Nephron (organoid): ENCODE measurements around the gene APOBEC3G.
"Not testable (repeated sequence)": the region's sequence is repeated elsewhere in the genome, so short reads cannot be mapped to it uniquely, and the experiment has no call there.

ENCODE experiments used
- H3K27ac Mint-ChIP-seq, 3 experiments: 2 replicates each; pipeline ENCODE4 v1.8.0; 2020; ENCODE audit warnings: mixed read lengths in 3 of 3, mild to moderate bottlenecking in 2 of 3, moderate library complexity in 1 of 3
- H3K27me3 Mint-ChIP-seq: 2 replicates; pipeline ENCODE4 v1.8.0; 2021; ENCODE audit warnings: low read depth, mild to moderate bottlenecking, moderate library complexity, mixed read lengths
- H3K36me3 Mint-ChIP-seq: 2 replicates; pipeline ENCODE4 v1.8.0; 2020; ENCODE audit warnings: low read depth, mixed read lengths
- H3K4me1 Mint-ChIP-seq: 2 replicates; pipeline ENCODE4 v1.8.0; 2020; ENCODE audit warnings: mixed read lengths
- H3K4me3 Mint-ChIP-seq, 3 experiments: 2 replicates each; pipeline ENCODE4 v1.8.0; 2020; ENCODE audit warnings: mild to moderate bottlenecking in 3 of 3, mixed read lengths in 3 of 3, moderate library complexity in 2 of 3
- H3K9me3 Mint-ChIP-seq: 2 replicates; pipeline ENCODE4 v1.8.0; 2020; ENCODE audit warnings: mixed read lengths
- TF ChIP-seq, protein P1 (sequence below), 3 experiments: fragments of 200-600 bp; sonication (generic); IDR thresholded peaks; one replicate each; pipeline ENCODE4 v1.5.0; 2021; ENCODE audit warnings: antibody characterized with exemption in 3 of 3; ENCODE audit not compliant: unreplicated experiment in 3 of 3

Gene APOBEC3G

DNA sequence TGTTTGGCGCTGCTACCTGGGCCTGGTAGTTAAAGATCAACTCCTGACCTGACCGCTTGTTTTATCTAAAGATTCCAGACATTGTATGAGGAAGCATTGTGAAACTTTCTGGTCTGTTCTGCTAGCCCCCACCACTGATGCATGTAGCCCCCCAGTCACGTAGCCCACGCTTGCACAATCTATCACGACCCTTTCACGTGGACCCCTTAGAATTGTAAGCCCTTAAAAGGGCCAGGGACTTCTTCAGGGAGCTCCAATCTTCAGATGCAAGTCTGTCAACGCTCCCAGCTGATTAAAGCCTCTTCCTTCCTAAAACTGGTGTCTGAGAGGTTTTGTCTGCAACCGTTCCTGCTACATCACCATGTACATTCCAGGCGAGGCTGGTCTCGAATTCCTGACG, 21.4 kb upstream of the APOBEC3G start:
- Mint-ChIP-seq H3K4me1 (no peaks in the 10 kb centered on the region), H3K9me3 (peaks cover 3% of the 10 kb centered on the region), H3K27me3 (peaks cover 4% of the 10 kb centered on the region), H3K36me3 (no peaks in the 10 kb centered on the region), H3K4me3 (no peak overlapping the region), H3K27ac (no peak overlapping the region)
- TF ChIP-seq, protein P1, sequence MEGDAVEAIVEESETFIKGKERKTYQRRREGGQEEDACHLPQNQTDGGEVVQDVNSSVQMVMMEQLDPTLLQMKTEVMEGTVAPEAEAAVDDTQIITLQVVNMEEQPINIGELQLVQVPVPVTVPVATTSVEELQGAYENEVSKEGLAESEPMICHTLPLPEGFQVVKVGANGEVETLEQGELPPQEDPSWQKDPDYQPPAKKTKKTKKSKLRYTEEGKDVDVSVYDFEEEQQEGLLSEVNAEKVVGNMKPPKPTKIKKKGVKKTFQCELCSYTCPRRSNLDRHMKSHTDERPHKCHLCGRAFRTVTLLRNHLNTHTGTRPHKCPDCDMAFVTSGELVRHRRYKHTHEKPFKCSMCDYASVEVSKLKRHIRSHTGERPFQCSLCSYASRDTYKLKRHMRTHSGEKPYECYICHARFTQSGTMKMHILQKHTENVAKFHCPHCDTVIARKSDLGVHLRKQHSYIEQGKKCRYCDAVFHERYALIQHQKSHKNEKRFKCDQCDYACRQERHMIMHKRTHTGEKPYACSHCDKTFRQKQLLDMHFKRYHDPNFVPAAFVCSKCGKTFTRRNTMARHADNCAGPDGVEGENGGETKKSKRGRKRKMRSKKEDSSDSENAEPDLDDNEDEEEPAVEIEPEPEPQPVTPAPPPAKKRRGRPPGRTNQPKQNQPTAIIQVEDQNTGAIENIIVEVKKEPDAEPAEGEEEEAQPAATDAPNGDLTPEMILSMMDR (IDR thresholded peaks at IDR 0.05; ENCODE audit: unreplicated experiment in 3 of 3) = no peak

DNA sequence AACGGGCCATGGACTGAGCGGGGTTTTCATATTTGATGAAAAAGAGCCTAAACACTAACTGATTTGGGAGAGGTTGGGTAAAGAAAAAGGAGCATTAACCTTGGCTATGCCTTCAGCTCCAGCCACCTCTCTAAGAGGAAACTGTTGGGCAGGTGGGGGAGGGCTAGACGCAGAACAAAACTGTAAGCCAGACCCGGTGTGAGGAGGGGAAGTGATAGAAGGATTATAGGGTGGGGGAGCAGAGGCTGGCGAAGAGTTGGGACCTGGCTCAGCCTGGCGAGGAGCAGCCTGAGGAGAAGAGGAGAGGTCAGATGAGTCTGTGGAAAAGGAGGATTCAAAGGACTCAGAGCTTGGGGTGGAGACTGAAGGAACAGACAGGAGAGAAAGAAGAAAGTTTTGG, 15.8 kb upstream of the APOBEC3G start:
- H3K36me3 Mint-ChIP-seq, H3K4me1 Mint-ChIP-seq, H3K4me3 Mint-ChIP-seq, H3K27ac Mint-ChIP-seq, H3K27me3 Mint-ChIP-seq, H3K9me3 Mint-ChIP-seq: not testable (repeated sequence)

DNA sequence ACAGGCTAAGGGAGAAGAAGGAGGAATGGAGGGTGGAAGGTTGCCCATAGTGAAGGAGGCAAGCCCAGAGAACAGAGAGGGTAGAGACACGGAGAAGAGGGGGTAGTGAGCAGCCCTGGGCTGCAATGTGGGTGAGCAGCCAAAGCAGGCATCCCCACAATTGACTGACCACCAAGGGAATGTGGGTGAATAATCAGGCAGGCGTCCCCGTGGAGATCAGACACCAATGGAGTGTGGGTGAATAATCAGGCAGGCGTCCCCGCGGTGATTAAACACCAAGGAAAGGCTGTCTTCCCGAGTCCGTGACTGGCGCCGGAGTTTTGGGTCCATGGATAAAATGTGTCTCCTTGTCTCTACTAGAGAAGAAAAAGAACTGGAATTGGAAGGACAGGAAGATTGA, 15.1 kb upstream of the APOBEC3G start:
- not testable (repeated sequence) for H3K27ac Mint-ChIP-seq, H3K36me3 Mint-ChIP-seq, H3K4me1 Mint-ChIP-seq, H3K9me3 Mint-ChIP-seq, H3K4me3 Mint-ChIP-seq, H3K27me3 Mint-ChIP-seq

DNA sequence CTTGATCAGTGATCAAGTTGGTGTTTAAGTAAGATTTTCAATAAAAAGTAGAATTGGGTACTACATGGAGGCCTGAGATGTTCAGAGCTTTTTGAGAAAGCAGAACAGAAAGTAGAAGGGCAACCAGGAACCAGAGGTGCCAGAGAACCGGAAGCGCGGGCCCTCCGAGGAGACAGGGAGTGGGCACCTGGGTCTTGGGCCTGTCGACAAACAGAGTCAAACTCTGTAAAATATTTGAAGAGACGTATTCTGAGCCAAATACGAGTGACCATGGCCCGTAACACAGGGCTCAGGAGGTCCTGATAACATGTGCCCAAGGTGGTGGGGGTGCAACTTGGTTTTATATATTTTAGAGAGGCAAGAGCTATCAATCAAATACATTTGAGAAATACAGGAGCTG, 13.2 kb upstream of the APOBEC3G start:
- H3K9me3 Mint-ChIP-seq = not testable (repeated sequence)

DNA sequence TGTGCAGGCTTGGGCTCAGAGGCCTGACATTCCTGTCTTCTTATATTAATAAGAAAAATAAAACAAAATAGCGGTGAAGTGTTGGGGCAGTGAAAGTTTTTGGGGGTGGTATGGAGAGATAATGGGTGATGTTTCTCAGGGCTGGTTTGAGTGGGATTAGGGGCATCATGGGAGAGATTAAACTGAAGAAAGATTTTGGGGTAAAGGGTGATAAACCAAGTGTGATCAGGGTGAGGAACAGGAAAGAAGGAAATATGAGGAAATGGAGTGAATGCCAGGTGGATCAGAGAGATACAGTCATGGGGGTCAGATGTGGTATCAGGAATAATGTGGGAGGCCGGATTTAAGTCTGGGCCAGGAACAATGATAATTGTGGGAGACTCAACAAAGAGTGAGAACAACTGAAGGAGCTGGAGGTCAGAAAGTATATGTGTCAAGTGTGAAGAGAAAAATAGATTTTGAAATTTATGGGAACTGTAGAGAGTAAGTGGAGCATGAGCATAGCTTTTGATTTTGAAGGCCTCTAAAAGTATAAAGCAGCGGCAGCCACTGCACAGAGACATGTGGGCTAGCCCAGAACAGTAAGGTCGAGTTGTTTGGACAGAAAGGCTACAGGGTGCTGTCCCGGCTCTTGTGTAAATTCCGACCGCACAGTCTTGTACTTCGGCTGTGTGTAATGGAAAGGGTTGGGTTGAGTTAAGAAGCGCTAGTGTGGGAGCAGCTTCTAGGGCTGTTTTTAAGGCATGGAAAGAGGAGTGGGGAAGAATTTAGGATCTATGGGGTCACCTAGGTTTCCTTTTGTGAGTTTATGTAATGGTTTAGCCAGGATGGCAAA, 10.4 kb upstream of the APOBEC3G start:
- H3K27me3 Mint-ChIP-seq, H3K4me1 Mint-ChIP-seq, H3K9me3 Mint-ChIP-seq, H3K4me3 Mint-ChIP-seq, H3K36me3 Mint-ChIP-seq, H3K27ac Mint-ChIP-seq: not testable (repeated sequence)

More for the DNA sequence above, 13.2 kb upstream of the APOBEC3G start:
- H3K36me3 Mint-ChIP-seq, H3K4me1 Mint-ChIP-seq, H3K27ac Mint-ChIP-seq, H3K27me3 Mint-ChIP-seq, H3K4me3 Mint-ChIP-seq: not testable (repeated sequence)

DNA sequence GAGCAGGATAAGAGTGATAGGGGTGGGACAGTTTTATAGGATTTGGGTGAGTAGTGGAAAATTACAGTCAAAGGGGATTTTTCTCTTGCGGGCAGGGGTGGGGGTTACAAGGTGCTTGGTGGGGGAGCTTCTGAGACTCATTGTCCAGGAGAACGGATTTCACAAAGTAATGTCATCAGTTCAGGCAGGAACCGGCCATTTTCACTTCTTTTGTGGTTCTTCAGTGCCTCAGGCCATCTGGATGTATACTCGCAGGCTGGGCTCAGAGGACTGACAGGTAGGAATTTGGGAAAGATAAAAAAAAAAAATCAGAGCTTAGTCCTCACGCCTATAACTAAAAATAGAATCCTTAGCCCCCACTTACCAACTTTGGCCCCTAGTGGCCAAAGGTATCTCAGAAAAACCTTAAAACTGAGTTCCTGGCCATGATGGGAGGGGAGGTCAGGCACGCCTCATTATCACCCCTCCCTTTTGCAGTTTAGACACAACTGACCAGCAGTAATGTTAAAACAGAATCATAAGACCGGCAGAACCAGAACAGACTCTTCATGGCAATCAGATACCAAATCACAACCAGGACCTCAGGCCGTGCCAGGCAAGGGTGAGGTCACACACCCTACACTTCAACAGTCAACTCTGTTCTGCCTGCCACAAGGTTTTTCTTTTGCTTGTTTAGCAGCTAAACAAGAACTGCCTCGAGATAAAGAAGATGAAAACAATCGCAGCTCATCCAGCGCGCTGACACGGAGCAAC, 8.9 kb upstream of the APOBEC3G start:
- no peaks in the 10 kb centered on the region for H3K9me3 Mint-ChIP-seq
- H3K27ac Mint-ChIP-seq = no peak overlapping the region
- no peaks in the 10 kb centered on the region for H3K36me3 Mint-ChIP-seq

DNA sequence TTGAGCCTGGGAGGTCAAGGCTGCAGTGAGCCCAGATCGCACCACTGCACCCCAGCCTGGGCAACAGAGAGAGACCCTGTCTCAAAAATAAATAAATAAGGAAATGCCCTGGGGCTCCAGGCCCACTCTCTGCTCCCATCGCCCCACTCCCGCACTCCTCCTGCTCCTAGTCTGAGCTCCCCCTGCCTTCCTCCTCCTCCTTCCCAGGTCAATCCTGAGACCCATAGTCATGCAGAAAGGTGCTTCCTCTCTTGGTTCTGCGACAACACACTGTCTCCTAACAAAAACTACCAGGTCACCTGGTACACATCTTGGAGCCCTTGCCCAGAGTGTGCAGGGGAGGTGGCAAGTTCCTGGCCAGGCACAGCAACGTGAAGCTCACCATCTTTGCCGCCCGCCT, 6.9 kb upstream of the APOBEC3G start:
- Mint-ChIP-seq H3K27me3 (no peaks in the 10 kb centered on the region), H3K4me3 (no peak overlapping the region), H3K4me1 (no peaks in the 10 kb centered on the region), H3K36me3 (no peaks in the 10 kb centered on the region), H3K9me3 (no peaks in the 10 kb centered on the region), H3K27ac (no peak overlapping the region)
- TF ChIP-seq, protein P1 (IDR thresholded peaks at IDR 0.05; ENCODE audit: unreplicated experiment in 3 of 3) = no peak

More for the DNA sequence above, 8.9 kb upstream of the APOBEC3G start:
- Mint-ChIP-seq H3K4me1 (no peaks in the 10 kb centered on the region), H3K4me3 (no peak overlapping the region), H3K27me3 (no peaks in the 10 kb centered on the region)
- TF ChIP-seq, protein P1 (IDR thresholded peaks at IDR 0.05; ENCODE audit: unreplicated experiment in 3 of 3) = no peak

DNA sequence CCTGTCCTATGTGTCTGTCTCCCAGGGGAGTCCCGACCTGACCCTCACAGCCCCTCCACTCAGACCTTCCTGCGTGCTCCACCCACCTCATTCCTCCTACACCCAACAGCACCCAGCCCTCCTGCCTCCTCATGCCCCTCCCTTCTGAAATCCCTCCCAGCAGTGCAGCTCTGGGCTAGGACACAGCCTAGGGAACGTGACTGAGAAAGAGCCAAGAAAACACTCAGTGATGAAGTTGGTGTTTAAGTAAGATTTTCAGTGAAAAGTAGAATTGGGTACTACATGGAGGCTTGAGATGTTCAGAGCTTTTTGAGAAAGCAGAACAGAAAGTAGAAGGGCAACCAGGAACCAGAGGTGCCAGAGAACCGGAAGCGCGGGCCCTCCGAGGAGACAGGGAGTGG, 4.5 kb upstream of the APOBEC3G start:
- H3K4me1 Mint-ChIP-seq, H3K27ac Mint-ChIP-seq, H3K4me3 Mint-ChIP-seq, H3K27me3 Mint-ChIP-seq, H3K36me3 Mint-ChIP-seq, H3K9me3 Mint-ChIP-seq: not testable (repeated sequence)
